ENCODE data around the gene PCNP. TPM values are rescaled to one million over a fixed set of nuclear protein-coding genes. Genes with fewer than 3 reads are reported as not detected.

The PCNP gene
- polyA plus RNA-seq, 1 of the 3 experiments (the other 2 are of a cell fraction): 45.8 TPM

GRCh38 chr3:101527906-101528305, 46.1 kb upstream of the PCNP start:
- ChIA-PET POLR2A (no interaction called here), CTCF (no interaction called here)
- TF ChIP-seq REST (IDR thresholded peaks at IDR 0.05; ENCODE audit: low read depth, low read length) (no peak), SIN3A (IDR thresholded peaks at IDR 0.05; ENCODE audit: borderline replicate concordance, low read depth, low read length) (no peak), MEF2A (IDR thresholded peaks at IDR 0.05; ENCODE audit: borderline replicate concordance, low read depth) (no peak), NFIC (IDR thresholded peaks at IDR 0.05; ENCODE audit: borderline replicate concordance) (no peak), FOXM1 (IDR thresholded peaks at IDR 0.05; ENCODE audit: low read depth) (no peak), NRF1 (IDR thresholded peaks at IDR 0.05; ENCODE audit: low read depth, low read length) (no peak)
- no peaks in the 10 kb centered on the region for H3K9me2 ChIP-seq
- no peaks in the 10 kb centered on the region for H3K27me3 ChIP-seq (ENCODE audit: insufficient read depth)
- no peak overlapping the region for H3K4me2 ChIP-seq
- WGBS (ENCODE audit: low lambda C conversion rate): 0% methylated on average over 1 of the region's 1 CpG
- no peaks in the 10 kb centered on the region for H3K36me3 ChIP-seq (replicated peaks in 1 of 2; ENCODE audit: control insufficient read depth in 1 of 2, insufficient read depth in 2 of 2, low read length in 1 of 2)
- no peaks in the 10 kb centered on the region for H3K79me2 ChIP-seq (ENCODE audit: insufficient read depth)
- no peak overlapping the region for H2AFZ ChIP-seq (ENCODE audit: low read depth)
- no peak for DNase-seq
- no peaks in the 10 kb centered on the region for H4K20me1 ChIP-seq (ENCODE audit: insufficient read depth)
- no peak overlapping the region for H3K4me3 ChIP-seq (ENCODE audit: low read depth in 2 of 2, low read length in 1 of 2)
- no peak overlapping the region for H3K27ac ChIP-seq (ENCODE audit: low read depth in 2 of 2, low read length in 1 of 2)
- no peaks in the 10 kb centered on the region for H3K4me1 ChIP-seq (ENCODE audit: control insufficient read depth in 1 of 2, insufficient read depth in 2 of 2, low read depth in 1 of 2, low read length in 1 of 2)
- H3K9me3 ChIP-seq: no peaks in the 10 kb centered on the region
- no peak overlapping the region for H3K9ac ChIP-seq
- H3F3A ChIP-seq (replicated peaks; ENCODE audit: insufficient read depth): no peaks in the 10 kb centered on the region

GRCh38 chr3:101529816-101530685, 43.9 kb upstream of the PCNP start:
- Histone ChIP-seq H3K27me3 (ENCODE audit: insufficient read depth) (no peaks in the 10 kb centered on the region), H3K9me3 (no peaks in the 10 kb centered on the region), H3K79me2 (ENCODE audit: insufficient read depth) (no peaks in the 10 kb centered on the region), H3K36me3 (replicated peaks in 1 of 2; ENCODE audit: control insufficient read depth in 1 of 2, insufficient read depth in 2 of 2, low read length in 1 of 2) (no peaks in the 10 kb centered on the region), H3K4me3 (ENCODE audit: low read depth in 2 of 2, low read length in 1 of 2) (no peak overlapping the region), H3K9me2 (no peaks in the 10 kb centered on the region), H2AFZ (ENCODE audit: low read depth) (no peak overlapping the region), H3F3A (replicated peaks; ENCODE audit: insufficient read depth) (peaks cover 4% of the 10 kb centered on the region), H3K4me2 (no peak overlapping the region), H3K9ac (no peak overlapping the region), H3K27ac (ENCODE audit: low read depth in 2 of 2, low read length in 1 of 2) (no peak overlapping the region), H3K4me1 (ENCODE audit: control insufficient read depth in 1 of 2, insufficient read depth in 2 of 2, low read depth in 1 of 2, low read length in 1 of 2) (no peaks in the 10 kb centered on the region; a peak in 1 of 4 replicates), H4K20me1 (ENCODE audit: insufficient read depth) (no peaks in the 10 kb centered on the region)
- no peak for DNase-seq
- ChIA-PET POLR2A (no interaction called here), CTCF (interaction anchor here (1.2 kb wide), 1 partner anchor 13 kb away, joined by 4 read pairs; no protein-coding TSS in a partner anchor)
- 61% methylated on average over 4 of the region's 4 CpGs for WGBS (ENCODE audit: low lambda C conversion rate)
- TF ChIP-seq YY1 (IDR thresholded peaks at IDR 0.05; ENCODE audit: low read depth) (no peak), MAX (IDR thresholded peaks at IDR 0.05; ENCODE audit: low read depth) (no peak), REST (IDR thresholded peaks at IDR 0.05; ENCODE audit: low read depth, low read length) (no peak), POLR2AphosphoS5 (IDR thresholded peaks at IDR 0.05; ENCODE audit: low read depth, low read length) (no peak), FOSL2 (IDR thresholded peaks at IDR 0.05; ENCODE audit: borderline replicate concordance, low read depth) (no peak), CTCF (IDR thresholded peaks at IDR 0.05) (no peak), MXI1 (IDR thresholded peaks at IDR 0.05; ENCODE audit: low read depth, low read length) (no peak), TAF1 (IDR thresholded peaks at IDR 0.05; ENCODE audit: borderline replicate concordance, low read depth, low read length) (no peak), SIN3A (IDR thresholded peaks at IDR 0.05; ENCODE audit: borderline replicate concordance, low read depth, low read length) (no peak), EZH2phosphoT487 (IDR thresholded peaks at IDR 0.05; ENCODE audit: borderline replicate concordance, low read depth) (no peak), GATA2 (CRISPR knock-in tag; IDR thresholded peaks at IDR 0.05) (no peak), ELF1 (IDR thresholded peaks at IDR 0.05) (no peak), RCOR1 (IDR thresholded peaks at IDR 0.05; ENCODE audit: low read length) (no peak)
